Measurements from ENCODE around the gene FNDC3B.

GRCh38 chr3:172190980-172191379 is 151.6 kb downstream of the FNDC3B start:
- TF ChIP-seq CTCF (IDR thresholded peaks at IDR 0.05) (no peak), POLR2A (IDR thresholded peaks at IDR 0.05) (no peak), EP300 (IDR thresholded peaks at IDR 0.05) (no peak)
